ENCODE measurements around the gene NFATC1.

DNA sequence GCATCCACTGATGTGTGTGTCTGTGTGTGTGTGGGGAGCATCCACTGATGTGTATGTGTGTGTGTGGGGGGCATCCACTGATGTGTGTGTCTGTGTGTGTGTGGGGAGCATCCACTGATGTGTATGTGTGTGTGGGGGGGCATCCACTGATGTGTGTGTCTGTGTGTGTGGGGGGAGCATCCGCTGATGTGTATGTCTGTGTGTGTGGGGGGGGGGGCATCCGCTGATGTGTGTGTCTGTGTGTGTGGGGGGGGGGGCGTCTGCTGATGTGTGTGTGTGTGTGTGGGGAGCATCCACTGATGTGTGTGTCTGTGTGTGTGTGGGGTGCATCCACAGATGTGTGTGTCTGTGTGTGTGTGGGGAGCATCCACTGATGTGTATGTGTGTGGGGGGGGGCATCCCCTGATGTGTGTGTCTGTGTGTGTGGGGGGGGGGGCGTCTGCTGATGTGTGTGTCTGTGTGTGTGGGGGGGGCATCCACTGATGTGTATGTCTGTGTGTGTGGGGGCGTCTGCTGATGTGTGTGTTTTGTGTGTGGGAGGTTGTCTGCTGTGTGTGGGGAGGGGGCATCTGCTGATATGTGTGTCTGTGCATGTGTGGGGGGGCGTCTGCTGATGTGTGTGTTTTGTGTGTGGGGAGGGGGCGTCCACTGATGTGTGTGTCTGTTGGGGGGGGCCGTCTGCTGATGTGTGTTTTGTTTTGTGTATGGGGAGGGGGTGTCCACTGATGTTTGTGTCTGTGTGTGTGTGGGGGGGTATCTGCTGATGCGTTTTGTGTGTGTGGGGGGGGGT, 125.9 kb downstream of the NFATC1 start:
- TF ChIP-seq, protein P1, sequence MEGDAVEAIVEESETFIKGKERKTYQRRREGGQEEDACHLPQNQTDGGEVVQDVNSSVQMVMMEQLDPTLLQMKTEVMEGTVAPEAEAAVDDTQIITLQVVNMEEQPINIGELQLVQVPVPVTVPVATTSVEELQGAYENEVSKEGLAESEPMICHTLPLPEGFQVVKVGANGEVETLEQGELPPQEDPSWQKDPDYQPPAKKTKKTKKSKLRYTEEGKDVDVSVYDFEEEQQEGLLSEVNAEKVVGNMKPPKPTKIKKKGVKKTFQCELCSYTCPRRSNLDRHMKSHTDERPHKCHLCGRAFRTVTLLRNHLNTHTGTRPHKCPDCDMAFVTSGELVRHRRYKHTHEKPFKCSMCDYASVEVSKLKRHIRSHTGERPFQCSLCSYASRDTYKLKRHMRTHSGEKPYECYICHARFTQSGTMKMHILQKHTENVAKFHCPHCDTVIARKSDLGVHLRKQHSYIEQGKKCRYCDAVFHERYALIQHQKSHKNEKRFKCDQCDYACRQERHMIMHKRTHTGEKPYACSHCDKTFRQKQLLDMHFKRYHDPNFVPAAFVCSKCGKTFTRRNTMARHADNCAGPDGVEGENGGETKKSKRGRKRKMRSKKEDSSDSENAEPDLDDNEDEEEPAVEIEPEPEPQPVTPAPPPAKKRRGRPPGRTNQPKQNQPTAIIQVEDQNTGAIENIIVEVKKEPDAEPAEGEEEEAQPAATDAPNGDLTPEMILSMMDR (conservative IDR thresholded peaks at IDR 0.05 in 1 of 2, IDR thresholded peaks at IDR 0.05 in 1 of 2; ENCODE audit: low read depth in 1 of 2, low read length in 2 of 2) = no peak
- no peak for TF ChIP-seq EZH2 (IDR thresholded peaks at IDR 0.05; ENCODE audit: low read length, missing control alignments)
